Thyroid gland (tissue), 4 donors: Measurements from ENCODE around the gene PCDHGA9.
"Not testable (repeated sequence)": the region's sequence is repeated elsewhere in the genome, so short reads cannot be mapped to it uniquely, and the experiment has no call there.

Experiments used
- CTCF ChIP-seq, 6 experiments: fragments of 200-600 bp in 3 of 6; fragments of 450-650 bp in 3 of 6; sonication (generic) in 3 of 6; IDR thresholded peaks; one replicate each; pipeline ENCODE4 v1.5.1; 2016 to 2019; ENCODE audit warnings: antibody characterized with exemption in 6 of 6, mild to moderate bottlenecking in 2 of 6, inconsistent platforms in 1 of 6, moderate library complexity in 1 of 6
- POLR2A ChIP-seq, 2 donors: fragments of 450-650 bp; IDR thresholded peaks; one replicate each; pipeline ENCODE4 v1.6.1; 2017; ENCODE audit warnings: antibody characterized with exemption in 2 of 2, mild to moderate bottlenecking in 2 of 2, moderate library complexity in 1 of 2

- TF ChIP-seq POLR2A, CTCF (IDR thresholded peaks at IDR 0.05): not testable (repeated sequence)
Measured at GRCh38 chr5:141415275-141415618, 12.7 kb downstream of the PCDHGA9 start.
